ENCODE results near the gene LRRC47.

The LRRC47 gene

DNA sequence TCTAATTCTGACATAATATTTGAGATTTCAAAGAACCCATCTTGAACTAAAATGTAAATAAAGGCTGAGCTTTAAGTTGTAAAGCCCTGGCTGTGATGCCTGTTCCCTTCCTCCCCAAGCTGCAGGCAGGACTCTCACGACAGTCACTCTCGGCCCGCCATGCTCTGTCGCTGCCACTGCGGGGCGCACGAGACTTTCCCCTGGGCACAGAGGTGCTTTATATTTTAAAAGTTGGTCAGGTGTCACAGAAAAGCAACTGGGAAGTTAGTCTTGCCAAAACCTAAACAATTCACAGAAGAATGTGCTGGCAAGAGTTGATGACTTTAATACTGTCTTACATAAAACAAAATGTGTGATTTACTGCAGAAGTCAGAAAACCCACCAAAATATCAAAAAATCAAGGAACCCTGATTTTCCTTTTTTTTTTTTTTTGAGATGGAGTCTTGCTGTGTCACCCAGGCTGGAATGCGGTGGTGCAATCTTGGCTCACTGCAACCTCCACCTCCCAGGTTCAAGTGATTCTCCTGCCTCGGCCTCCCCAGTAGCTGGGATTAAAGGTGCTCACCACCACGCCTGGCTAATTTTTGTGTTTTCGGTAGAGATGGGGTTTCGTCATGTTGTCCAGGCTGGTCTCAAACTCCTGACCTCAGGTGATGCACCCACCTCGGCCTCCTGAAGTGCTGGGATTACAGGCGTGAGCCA, 10.7 kb downstream of the LRRC47 start:
- DNase-seq: no peak

- DNase-seq: no peak
Observed at GRCh38 chr1:3785045-3785444, 11.3 kb downstream of the LRRC47 start.

DNA sequence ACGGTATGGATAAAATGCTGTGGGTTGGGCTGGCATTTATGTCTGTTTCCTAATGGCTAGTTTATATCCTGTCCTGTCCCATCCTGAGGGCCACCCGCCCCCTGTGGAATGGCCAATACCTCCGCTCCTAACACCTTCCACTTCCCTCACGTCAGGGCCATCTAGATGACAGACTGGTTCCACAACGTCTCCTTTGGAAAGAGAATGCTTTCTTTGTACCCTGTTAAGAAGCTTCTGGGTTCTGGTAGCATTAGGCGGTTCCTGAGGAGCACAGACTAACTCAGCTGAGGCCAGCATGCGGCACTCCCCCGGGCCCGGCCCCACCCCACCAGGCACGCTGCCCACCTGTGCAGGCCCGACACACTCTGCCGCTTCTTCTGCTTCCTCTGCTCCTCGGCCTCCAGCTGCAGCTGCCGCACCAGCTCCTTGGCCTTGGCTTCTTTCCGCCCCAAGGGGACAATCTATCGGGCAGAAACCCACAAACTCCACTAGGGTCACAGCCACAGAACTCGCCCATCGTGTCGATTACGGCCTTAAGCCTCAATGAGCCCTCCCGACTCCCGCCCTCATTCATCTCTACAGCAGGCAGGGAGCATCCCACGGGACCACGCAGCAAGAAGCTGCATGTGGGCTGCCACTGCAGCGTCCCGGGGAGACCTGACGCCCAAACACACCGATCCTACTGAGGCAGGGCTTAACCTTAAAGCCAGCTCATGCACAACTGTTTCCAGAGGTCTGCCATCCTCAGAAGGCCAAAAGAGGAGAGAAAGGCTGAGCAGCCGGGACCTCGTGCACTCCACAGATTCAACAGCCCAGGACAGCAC, 12.4 kb downstream of the LRRC47 start:
- no peak for DNase-seq

DNA sequence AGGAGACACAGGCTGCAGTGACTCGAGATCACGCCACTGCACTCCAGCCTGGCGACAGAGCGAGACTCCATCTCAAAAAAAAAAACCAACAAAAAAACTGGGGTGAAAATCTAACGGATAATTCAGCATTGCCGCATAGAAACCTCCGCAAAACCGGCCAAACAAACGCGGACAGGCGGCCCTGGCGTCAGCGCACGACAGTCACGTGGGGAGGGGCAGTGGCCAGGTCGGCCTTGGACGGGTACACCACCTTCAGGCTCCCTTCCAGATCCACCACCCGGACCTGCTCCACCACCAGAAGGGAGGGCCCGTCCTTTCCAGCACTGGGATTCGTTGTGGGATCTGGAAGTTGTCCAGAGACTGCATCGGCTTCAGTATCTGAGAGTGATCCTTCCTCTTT, 15.4 kb downstream of the LRRC47 start:
- DNase-seq: no peak

DNA sequence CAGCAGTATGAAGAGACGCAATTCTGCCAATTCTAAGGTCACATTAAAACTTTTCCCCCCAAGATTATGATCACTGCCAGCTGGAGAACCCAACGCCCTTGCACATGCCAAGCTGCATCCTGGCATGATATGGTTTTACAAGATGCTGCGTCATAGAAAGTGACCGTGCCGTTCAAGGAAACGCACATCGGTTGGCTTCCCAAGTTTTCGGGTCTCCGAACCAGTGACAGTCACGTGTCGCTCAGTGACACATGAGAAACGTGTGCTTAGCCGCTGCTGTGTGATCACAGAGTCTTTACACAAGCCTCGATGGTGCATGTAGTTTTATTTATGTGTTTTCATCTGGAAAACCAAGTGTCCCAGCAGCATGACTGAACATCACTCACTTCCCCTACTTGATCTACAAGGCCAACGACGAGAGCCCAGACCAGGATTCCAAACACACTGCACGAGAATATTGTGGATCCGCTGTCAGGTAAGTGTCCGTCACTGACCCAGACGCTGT, 16.3 kb downstream of the LRRC47 start:
- no peak for DNase-seq

DNA sequence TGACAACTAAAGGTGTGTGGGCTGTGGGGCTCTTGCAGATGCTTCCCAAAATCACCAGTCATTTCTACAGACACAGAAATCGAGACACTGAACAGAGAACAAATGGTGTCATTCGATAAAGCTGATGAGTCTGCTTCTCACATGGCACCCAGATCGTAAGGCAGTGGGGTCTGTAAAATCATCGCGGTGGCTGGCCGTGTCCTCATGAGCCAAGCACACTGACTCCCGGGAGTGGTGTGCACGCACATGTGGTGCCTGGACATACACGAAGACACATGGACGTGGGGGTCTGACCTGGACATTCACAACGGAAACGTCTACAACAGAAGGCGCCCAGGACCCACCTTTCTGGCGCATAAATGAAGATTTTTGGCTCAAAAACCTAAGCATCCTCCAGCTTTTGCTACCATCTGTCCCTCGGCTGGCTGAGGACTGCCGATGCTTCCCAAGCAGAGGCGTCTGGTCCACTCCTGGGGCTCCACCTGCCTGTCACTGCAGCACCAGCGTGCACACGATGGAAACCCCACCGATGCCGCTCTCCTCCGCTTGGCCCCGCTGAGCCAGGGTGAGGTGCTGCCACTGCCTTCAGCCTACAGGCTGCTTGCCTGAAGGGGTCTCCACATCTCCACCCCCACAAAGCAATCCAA, 16.9 kb downstream of the LRRC47 start:
- peak in 1 of 14 donors; percentile 24 for DNase-seq

DNA sequence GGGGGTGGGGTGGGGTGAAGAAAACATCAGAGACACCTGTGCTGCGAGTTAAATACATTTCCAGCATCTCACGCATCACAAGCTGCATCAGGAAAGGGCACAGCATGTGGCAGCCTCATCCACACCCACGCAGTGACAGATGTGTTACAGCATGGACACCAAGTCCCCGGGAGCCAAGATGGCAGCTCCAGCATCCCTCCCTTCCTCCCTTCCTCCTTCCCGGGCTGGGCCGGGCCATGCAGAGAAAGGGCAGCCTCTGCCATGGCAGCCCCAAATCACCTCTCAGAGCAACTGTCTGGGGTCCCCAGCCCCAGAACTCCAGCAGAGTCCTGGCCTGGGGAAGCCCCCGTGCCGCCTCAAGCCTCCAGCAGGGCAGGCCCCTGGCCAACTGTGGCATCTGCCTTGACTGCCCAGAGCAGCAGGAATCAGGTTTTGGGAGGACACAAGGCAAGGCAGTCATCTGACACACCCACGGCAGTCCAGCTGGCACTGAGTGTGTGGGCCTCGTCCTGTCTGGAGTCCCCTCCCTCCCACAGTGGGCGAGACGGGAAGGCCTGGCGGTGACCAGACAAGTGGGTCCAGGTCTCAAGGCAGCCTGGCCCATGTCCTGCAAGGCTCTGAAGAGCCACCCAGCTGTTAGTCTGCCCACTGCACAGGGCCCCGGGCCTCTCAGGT, 17.6 kb downstream of the LRRC47 start:
- DNase-seq: peak in 4 of 14 donors; percentile 11 to 74 (median 27)

DNA sequence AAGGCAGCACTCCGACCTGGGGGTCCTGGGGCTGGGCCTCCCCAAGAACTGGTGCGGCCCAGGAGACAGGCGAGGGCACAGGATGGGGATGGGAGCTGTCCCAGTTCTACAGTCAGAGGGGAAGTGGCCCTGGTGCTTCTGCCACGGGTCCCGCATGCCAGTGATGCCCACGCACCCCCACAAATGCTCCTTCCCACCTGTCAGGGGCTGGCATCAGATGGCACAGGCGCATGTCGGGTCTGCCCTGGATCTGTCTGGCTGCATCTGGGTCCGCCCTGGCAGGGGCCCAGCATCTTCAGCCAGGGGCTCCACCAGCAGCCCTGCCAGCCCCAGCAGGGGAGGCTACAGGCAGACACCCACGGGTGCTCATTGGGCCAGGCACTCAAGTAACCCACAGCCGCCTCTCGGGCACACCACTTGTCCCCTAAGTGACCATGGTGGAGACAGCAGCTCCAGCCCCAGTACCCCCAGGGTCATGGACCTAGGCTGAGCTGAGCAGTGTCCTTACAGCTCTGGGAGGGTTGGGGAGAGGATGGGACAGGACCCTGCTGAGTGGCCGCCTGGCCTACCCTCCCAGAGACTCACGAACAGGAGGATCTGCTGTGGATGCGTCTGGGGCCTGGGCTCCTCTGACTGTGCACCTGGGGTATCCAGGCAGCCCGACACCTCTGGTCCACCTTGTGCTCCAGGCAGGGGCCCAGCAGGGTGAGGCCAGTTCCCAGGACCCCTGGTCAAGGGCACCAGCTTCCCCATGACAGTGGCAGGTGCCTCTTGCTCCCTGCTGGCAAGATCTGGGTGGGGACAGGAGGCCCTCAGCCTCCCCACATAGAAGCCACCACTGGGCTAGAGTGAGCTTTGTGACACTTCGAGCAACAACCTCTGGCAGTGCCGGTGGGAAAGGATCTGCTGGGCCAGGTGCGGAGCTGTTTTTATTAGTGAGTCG, 18.4 kb downstream of the LRRC47 start:
- no peak for DNase-seq

DNA sequence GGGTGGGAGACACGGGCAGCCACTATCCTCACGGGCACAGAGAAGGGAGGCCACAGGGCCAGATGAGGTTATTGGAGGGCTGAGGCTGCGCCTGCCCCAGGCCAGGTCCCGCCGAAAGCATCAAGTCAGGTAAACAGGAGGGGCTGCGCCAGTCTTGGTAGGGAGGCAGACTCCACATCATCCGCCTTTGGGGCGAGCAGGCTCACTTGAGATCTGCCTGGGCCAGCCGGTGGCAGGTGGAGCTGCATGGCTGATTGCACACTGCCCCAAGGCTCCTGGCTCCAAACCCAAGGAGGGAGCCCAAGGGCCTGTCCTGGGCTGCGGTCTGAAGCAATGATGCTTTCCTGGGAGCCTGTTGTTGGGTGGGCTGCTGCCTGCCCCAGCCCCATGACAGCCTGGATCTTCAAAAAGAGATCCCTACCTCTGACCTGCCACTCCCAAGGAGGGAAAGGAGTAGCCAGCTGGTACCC, 19.2 kb downstream of the LRRC47 start:
- peak in 1 of 14 donors; percentile 71 for DNase-seq

DNA sequence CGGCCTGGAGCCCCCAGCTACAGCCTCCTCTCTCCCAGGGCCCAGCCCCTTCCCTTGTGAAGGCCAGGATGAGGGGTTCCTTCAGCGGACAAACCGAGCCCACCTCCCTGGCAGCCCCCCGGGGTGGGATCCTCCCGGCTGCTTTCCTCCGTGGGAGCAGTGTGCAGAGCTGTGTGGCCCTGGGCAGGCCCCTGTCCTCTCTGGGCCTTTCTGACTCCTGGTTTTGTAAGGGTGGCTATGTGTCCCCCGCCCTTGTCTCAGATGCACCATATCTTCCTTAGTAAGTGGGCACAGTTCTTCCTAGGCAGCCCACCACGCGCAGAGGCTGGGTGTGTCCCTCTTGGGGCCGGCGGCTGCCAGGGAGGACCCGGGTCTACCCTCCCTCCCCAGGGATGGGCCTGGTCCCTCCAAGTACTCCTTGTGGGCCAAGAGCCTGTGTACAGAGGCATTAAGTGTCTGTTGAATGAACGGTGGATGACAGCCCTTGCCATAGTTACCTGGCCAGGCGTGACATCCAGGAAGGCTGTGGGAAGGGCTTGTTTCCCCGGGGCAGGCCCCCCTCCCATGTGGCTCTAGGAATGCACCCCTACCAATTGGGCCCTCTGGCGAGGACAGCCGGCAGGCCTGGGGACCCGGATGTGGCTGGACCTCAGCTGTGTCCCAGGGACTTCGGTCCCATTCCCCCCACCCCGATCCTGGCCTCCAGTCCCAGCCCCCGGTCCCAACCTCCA, 19.9 kb downstream of the LRRC47 start:
- DNase-seq: no peak

DNA sequence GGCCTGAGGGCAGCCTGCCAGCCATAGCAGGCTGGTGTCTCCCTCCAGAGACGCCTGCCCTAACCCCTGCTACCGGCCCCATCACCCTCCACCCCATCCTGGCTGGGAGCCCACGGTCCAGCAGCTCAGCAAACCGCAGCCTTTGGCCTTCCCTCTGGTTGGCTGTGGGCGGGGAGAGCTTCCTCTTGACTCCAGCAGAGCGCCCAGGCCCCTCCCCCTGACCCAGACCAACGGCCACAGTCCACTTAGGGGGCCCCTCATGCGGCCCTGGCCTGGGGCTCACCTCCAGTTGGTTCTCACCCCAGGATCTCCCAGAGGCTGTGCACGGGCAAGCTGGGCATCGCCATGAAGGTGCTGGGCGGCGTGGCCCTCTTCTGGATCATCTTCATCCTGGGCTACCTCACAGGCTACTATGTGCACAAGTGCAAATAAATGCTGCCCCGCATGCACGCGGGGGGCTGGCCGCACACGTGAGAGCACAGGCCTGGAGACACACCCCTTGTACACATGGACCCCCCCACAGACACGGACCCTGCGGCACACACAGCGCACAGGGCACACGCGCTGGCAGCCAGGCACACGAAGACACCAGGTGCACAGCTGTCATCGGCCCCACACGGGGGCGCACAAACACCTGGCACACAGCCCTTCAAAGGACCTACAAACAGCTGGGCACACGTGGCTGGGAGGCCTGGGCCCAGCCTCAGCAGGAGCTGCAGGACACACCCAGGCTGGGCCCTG, 20.6 kb downstream of the LRRC47 start:
- DNase-seq: peak in 6 of 14 donors; percentile 11 to 39 (median 32)

- DNase-seq: no peak
Observed at GRCh38 chr1:3774946-3775489, 21.3 kb downstream of the LRRC47 start.

- peak in 4 of 14 donors; percentile 20 to 51 (median 43) for DNase-seq
Observed at GRCh38 chr1:3774276-3774945, 21.9 kb downstream of the LRRC47 start.

GRCh38 chr1:3773572-3774275, 22.6 kb downstream of the LRRC47 start:
- peak in 3 of 14 donors; percentile 16 to 46 (median 44) for DNase-seq

DNA sequence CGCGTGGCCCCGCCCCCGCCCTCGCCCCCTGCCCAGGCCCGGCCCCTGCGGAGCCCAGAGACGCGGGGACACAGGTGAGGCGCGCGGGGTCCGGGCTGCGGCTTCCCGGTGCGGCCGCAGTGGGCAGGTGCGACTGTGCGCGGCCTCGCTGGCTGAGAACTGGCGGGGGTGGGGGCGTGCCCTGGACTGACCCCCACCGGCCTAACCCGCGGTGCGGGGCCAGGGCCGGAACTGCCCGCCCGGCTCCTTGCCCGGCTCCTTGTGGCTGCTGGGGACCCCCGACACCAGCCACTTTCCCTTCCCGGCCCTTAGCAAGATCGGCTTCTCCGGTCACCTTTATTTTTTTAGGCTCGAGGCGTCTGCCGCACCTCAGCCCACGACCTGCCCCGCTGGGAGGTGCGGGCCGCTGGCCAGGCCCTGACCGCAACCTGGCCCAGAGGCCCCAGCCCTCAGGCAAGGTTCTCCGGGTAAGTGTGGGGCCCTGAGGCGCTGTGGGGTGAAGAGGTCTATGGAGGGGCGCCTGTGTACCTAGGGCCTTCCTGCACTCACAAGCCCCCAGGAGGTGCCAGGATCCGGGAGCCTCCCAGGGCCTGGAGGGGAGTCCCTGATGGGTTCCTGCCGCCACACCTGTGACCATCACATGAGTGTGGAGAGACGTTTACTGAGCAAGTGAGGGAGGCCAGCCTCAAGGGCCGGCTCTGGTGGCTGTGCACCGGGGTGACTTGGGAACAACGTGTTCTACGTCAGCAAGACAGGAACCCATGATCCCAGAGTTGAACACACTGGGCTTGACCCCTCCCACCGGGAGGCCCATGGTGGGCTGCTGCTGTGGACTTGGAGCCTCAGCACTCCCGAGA, 23.4 kb downstream of the LRRC47 start, which contains the start of gene SMIM1:
Gene SMIM1, plus strand, starts transcription at position 35 of the 857 bp plus-strand sequence. CDS start 2,625 bp downstream, outside the sequence.
- DNase-seq: peak in 2 of 14 donors; percentile 16 to 43

- DNase-seq: peak in 11 of 14 donors; percentile 15 to 82 (median 53)
Observed at GRCh38 chr1:3772027-3772714, 24.1 kb downstream of the LRRC47 start.
